RWPE2 (cell line): ENCODE measurements around the gene CCDC174.
"Not testable (repeated sequence)": the region's sequence is repeated elsewhere in the genome, so short reads cannot be mapped to it uniquely, and the experiment has no call there.

ENCODE experiments used
- ATAC-seq: fragments of 200-7000 bp; cut with Tn5 transposase; 3 replicates; pipeline ENCODE4 v1.9.1; 2021; ENCODE audit warnings: low read depth
- DNase-seq: peaks from one replicate; pipeline ENCODE4 v3.0.0-alpha.2; 2020; ENCODE audit warnings: low spot score
- H3K27ac ChIP-seq: fragments of 450-650 bp; 2 replicates; pipeline ENCODE4 v1.5.1; 2017; ENCODE audit warnings: mild to moderate bottlenecking; ENCODE audit not compliant: poor library complexity, severe bottlenecking
- H3K27me3 ChIP-seq: fragments of 250-450 bp; sonication (Bioruptor Pico); 2 replicates; pipeline ENCODE4 v1.5.1; 2021; ENCODE audit warnings: mild to moderate bottlenecking, moderate library complexity; ENCODE audit not compliant: insufficient read depth, poor library complexity, severe bottlenecking
- H3K36me3 ChIP-seq: fragments of 250-450 bp; sonication (Bioruptor Pico); 2 replicates; pipeline ENCODE4 v1.5.1; 2020; ENCODE audit warnings: low read depth, mild to moderate bottlenecking, moderate library complexity
- H3K4me1 ChIP-seq: fragments of 250-450 bp; sonication (Bioruptor Pico); 2 replicates; pipeline ENCODE4 v1.5.1; 2021; ENCODE audit warnings: mild to moderate bottlenecking, moderate library complexity; ENCODE audit not compliant: insufficient read depth, poor library complexity, severe bottlenecking
- H3K4me3 ChIP-seq: fragments of 250-450 bp; sonication (Bioruptor Pico); 2 replicates; pipeline ENCODE4 v1.5.1; 2021; ENCODE audit warnings: mild to moderate bottlenecking, moderate library complexity; ENCODE audit not compliant: severe bottlenecking
- H3K9me3 ChIP-seq: fragments of 250-450 bp; sonication (Bioruptor Pico); 2 replicates; pipeline ENCODE4 v1.5.1; 2021; ENCODE audit warnings: mild to moderate bottlenecking, moderate library complexity; ENCODE audit not compliant: severe bottlenecking
- CTCF ChIP-seq: fragments of 450-650 bp; IDR thresholded peaks from one replicate; pipeline ENCODE4 v1.5.1; 2017; ENCODE audit warnings: mild to moderate bottlenecking, moderate library complexity; ENCODE audit not compliant: poor library complexity, severe bottlenecking

Gene CCDC174

GRCh38 chr3:14605744-14606143, 45.8 kb upstream of the CCDC174 start:
- no peaks in the 10 kb centered on the region for H3K36me3 ChIP-seq
- no peaks in the 10 kb centered on the region for H3K4me1 ChIP-seq
- DNase-seq, result no peak
- no peak for TF ChIP-seq CTCF
- no peak overlapping the region for H3K4me3 ChIP-seq
- no peak for ATAC-seq
- H3K27me3 ChIP-seq, result peaks cover 22% of the 10 kb centered on the region
- H3K27ac ChIP-seq, result no peak overlapping the region
- no peaks in the 10 kb centered on the region for H3K9me3 ChIP-seq

- no peak overlapping the region for H3K27ac ChIP-seq
- peaks cover 14% of the 10 kb centered on the region for H3K27me3 ChIP-seq
- no peak for TF ChIP-seq CTCF
- no peak overlapping the region for H3K4me3 ChIP-seq
- no peaks in the 10 kb centered on the region for H3K9me3 ChIP-seq
- ATAC-seq (peak; percentile 35; the same call in 1 of the 3 replicates), DNase-seq (no peak)
- no peaks in the 10 kb centered on the region for H3K36me3 ChIP-seq
- no peaks in the 10 kb centered on the region for H3K4me1 ChIP-seq
These were observed 44.8 kb upstream of the CCDC174 start for GRCh38 chr3:14606669-14607339.

GRCh38 chr3:14608298-14608697, 43.3 kb upstream of the CCDC174 start:
- peak; percentile 15 for TF ChIP-seq CTCF
- Histone ChIP-seq H3K27me3 (peaks cover 3% of the 10 kb centered on the region), H3K36me3 (no peaks in the 10 kb centered on the region), H3K4me1 (no peaks in the 10 kb centered on the region), H3K27ac (no peak overlapping the region), H3K9me3 (no peaks in the 10 kb centered on the region), H3K4me3 (no peak overlapping the region)
- DNase-seq (no peak), ATAC-seq (no peak)

- H3K4me1 ChIP-seq, H3K27me3 ChIP-seq, H3K4me3 ChIP-seq, DNase-seq, H3K27ac ChIP-seq, ATAC-seq, H3K36me3 ChIP-seq, H3K9me3 ChIP-seq: not testable (repeated sequence)
These were observed 42.5 kb upstream of the CCDC174 start for GRCh38 chr3:14609058-14609457.

GRCh38 chr3:14609506-14609905, 42.1 kb upstream of the CCDC174 start:
- DNase-seq (no peak), ATAC-seq (no peak)
- Histone ChIP-seq H3K9me3 (no peaks in the 10 kb centered on the region), H3K27me3 (no peaks in the 10 kb centered on the region), H3K27ac (no peak overlapping the region), H3K4me1 (no peaks in the 10 kb centered on the region), H3K4me3 (no peak overlapping the region), H3K36me3 (no peaks in the 10 kb centered on the region)
- no peak for TF ChIP-seq CTCF
